Cardiac ventricle fibroblast (primary cell): ENCODE measurements around the gene PTGES. TPM values are rescaled to one million over a fixed set of nuclear protein-coding genes. Genes with fewer than 3 reads are reported as not detected.

Experiments used
- total RNA-seq: library from RNA; depleted of rRNA; stranded (reverse); fragments of >200 nt; gene quantifications from 2 replicates; pipeline ENCODE4 v1.2.3, GENCODE V29; 2015

PTGES gene
- total RNA-seq = 7.4 and 8.9 TPM in 2 replicates

DNA sequence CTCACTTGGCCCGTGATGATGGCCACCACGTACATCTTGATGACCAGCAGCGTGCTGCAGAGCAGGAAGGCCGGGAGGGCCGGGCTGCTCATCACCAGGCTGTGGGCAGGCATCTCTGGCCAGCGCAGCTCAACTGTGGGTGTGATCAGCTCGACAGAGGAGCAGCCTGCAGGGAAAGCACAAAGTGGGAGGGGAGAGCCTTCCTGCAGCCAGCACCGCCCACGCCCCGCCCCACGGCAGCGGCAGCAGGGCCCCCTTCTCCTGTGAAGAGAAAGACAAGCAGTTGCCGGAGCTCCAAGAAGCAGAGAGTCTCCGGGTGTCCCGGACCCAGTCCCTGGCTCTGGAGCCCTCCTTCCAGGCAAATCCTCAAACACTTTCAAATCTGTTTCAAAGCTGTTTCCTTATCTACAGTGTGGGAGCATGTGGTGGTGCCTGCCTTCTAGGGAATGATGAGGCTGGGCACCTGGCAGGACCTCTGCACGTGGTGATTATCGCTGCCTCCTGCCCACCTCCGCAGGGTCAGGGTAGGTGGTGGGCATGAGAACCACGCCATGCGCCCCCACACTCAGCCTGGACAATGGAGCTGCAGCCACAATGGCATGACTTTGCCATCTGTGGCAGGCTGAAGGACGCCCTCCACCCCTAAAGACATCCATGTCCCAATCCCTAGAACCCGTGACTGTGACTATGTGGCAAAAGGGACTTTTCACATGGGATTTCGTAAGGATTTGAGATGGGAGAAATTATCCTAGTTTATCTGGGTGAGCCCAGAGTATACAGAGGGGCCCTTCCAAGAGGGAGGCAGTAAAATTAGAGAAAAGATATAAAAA, at the start of gene PTGES:
PTGES (minus strand) TSS at position 143 of the 830 bp plus-strand sequence; CDS start at position 113, 30 bp downstream.

Other genes starting within 250 kb of the PTGES start
- gene C9orf50, start 131.9 kb downstream of the PTGES start, total RNA-seq = 0.12 TPM in 1 of 2 replicates, not detected in the other
- gene NTMT1, start 126.9 kb downstream of the PTGES start, total RNA-seq = 17.6 and 27.1 TPM in 2 replicates
- gene ASB6, start 110.9 kb downstream of the PTGES start, total RNA-seq = 10.4 and 11.4 TPM in 2 replicates
- gene PRRX2, start 87.4 kb downstream of the PTGES start, total RNA-seq = 6.5 and 11.9 TPM in 2 replicates
- gene TOR1B, start 50.1 kb upstream of the PTGES start, total RNA-seq = 22.7 and 28.6 TPM in 2 replicates
- gene TOR1A, start 71.1 kb upstream of the PTGES start, total RNA-seq = 27.5 and 32.2 TPM in 2 replicates
- gene C9orf78, start 82.2 kb upstream of the PTGES start, total RNA-seq = 33.4 and 44.5 TPM in 2 replicates
- gene USP20, start 82.4 kb upstream of the PTGES start, total RNA-seq = 11.1 and 17.2 TPM in 2 replicates